Measurements from ENCODE around the gene OGFR.

Gene OGFR

GRCh38 chr20:62811720-62812119 lies 7.1 kb downstream of the OGFR start:
- no peak for TF ChIP-seq CTCF (IDR thresholded peaks at IDR 0.05; ENCODE audit: low read depth, low read length)
- peaks cover 62% of the 10 kb centered on the region for H3K36me3 ChIP-seq
- DNase-seq, result no peak
- no peaks in the 10 kb centered on the region for H3K9me3 ChIP-seq (ENCODE audit: severe bottlenecking)
- H3K4me3 ChIP-seq (ENCODE audit: low read depth, low read length), result no peak overlapping the region
- H3K27me3 ChIP-seq (ENCODE audit: insufficient read depth, low read depth, severe bottlenecking), result no peaks in the 10 kb centered on the region
- no peak overlapping the region for H3K27ac ChIP-seq

- no peaks in the 10 kb centered on the region for H3K9me3 ChIP-seq (ENCODE audit: severe bottlenecking)
- no peaks in the 10 kb centered on the region for H3K27me3 ChIP-seq (ENCODE audit: insufficient read depth, low read depth, severe bottlenecking)
- H3K36me3 ChIP-seq, result peaks cover 58% of the 10 kb centered on the region
- H3K27ac ChIP-seq, result no peak overlapping the region
- no peak overlapping the region for H3K4me3 ChIP-seq (ENCODE audit: low read depth, low read length)
- no peak for DNase-seq
- no peak for TF ChIP-seq CTCF (IDR thresholded peaks at IDR 0.05; ENCODE audit: low read depth, low read length)
Measured at GRCh38 chr20:62812181-62812906, 7.7 kb downstream of the OGFR start.

- Histone ChIP-seq H3K27me3 (ENCODE audit: insufficient read depth, low read depth, severe bottlenecking) (no peaks in the 10 kb centered on the region), H3K36me3 (peaks cover 52% of the 10 kb centered on the region), H3K27ac (no peak overlapping the region), H3K4me3 (ENCODE audit: low read depth, low read length) (no peak overlapping the region), H3K9me3 (ENCODE audit: severe bottlenecking) (no peaks in the 10 kb centered on the region)
- no peak for TF ChIP-seq CTCF (IDR thresholded peaks at IDR 0.05; ENCODE audit: low read depth, low read length)
- DNase-seq, result no peak
Measured at GRCh38 chr20:62812907-62813200, 8.2 kb downstream of the OGFR start.

- Histone ChIP-seq H3K9me3 (ENCODE audit: severe bottlenecking) (no peaks in the 10 kb centered on the region), H3K27ac (no peak overlapping the region), H3K27me3 (ENCODE audit: insufficient read depth, low read depth, severe bottlenecking) (no peaks in the 10 kb centered on the region), H3K36me3 (peaks cover 45% of the 10 kb centered on the region), H3K4me3 (ENCODE audit: low read depth, low read length) (no peak overlapping the region)
- no peak for DNase-seq
- TF ChIP-seq CTCF (IDR thresholded peaks at IDR 0.05; ENCODE audit: low read depth, low read length), result no peak
Measured at GRCh38 chr20:62813588-62813987, 9.0 kb downstream of the OGFR start.

- no peak for TF ChIP-seq CTCF (IDR thresholded peaks at IDR 0.05; ENCODE audit: low read depth, low read length)
- DNase-seq, result no peak
- H3K36me3 ChIP-seq, result peaks cover 40% of the 10 kb centered on the region
Measured at GRCh38 chr20:62814060-62814708, 9.5 kb downstream of the OGFR start.

GRCh38 chr20:62814709-62815065 lies 10.1 kb downstream of the OGFR start:
- TF ChIP-seq CTCF (IDR thresholded peaks at IDR 0.05; ENCODE audit: low read depth, low read length), result no peak

More at GRCh38 chr20:62814060-62814708, 9.5 kb downstream of the OGFR start:
- Histone ChIP-seq H3K27me3 (ENCODE audit: insufficient read depth, low read depth, severe bottlenecking) (no peaks in the 10 kb centered on the region), H3K9me3 (ENCODE audit: severe bottlenecking) (no peaks in the 10 kb centered on the region), H3K4me3 (ENCODE audit: low read depth, low read length) (no peak overlapping the region), H3K27ac (no peak overlapping the region)

More at GRCh38 chr20:62814709-62815065, 10.1 kb downstream of the OGFR start:
- no peaks in the 10 kb centered on the region for H3K27me3 ChIP-seq (ENCODE audit: insufficient read depth, low read depth, severe bottlenecking)
- no peak for DNase-seq
- peaks cover 35% of the 10 kb centered on the region for H3K36me3 ChIP-seq
- H3K9me3 ChIP-seq (ENCODE audit: severe bottlenecking), result no peaks in the 10 kb centered on the region
- H3K4me3 ChIP-seq (ENCODE audit: low read depth, low read length), result no peak overlapping the region
- no peak overlapping the region for H3K27ac ChIP-seq
